ENCODE results near the gene LRRTM2.

- TF ChIP-seq CTCF (IDR thresholded peaks at IDR 0.05), result no peak
- TF ChIP-seq POLR2A (IDR thresholded peaks at IDR 0.05), result no peak
Observed at GRCh38 chr5:138844125-138844461, 31.0 kb downstream of the LRRTM2 start.

Measured in testis (tissue), 2 donors.